Body of pancreas (tissue), 4 donors: Measurements from ENCODE around the gene GTF2A1. TPM values are rescaled to one million over a fixed set of nuclear protein-coding genes. Genes with fewer than 3 reads are reported as not detected.

Source experiments
- ATAC-seq: fragments of 150-250 bp; one replicate; pipeline ENCODE4 v1.9.1; 2016
- DNase-seq, 4 donors: peaks; one replicate each; pipeline ENCODE4 v3.0.0-alpha.2; 2019
- H3K27ac ChIP-seq, 4 donors: fragments of 200-600 bp; sonication (generic); 1 replicate in 3 of 4; 2 replicates in 1 of 4; pipeline versions ENCODE4 v1.5.1 to v1.6.1; 2016 to 2019; ENCODE audit warnings: mild to moderate bottlenecking in 1 of 4, mixed read lengths in 1 of 4, moderate library complexity in 1 of 4
- H3K27me3 ChIP-seq, 2 donors: fragments of 200-600 bp; sonication (generic); one replicate each; pipeline ENCODE4 v1.6.0; 2016; ENCODE audit warnings: mild to moderate bottlenecking in 1 of 2
- H3K36me3 ChIP-seq, 2 donors: fragments of 200-600 bp; sonication (generic); replicated peaks in 1 of 2; 2 replicates each; pipeline ENCODE4 v1.5.1; 2016; ENCODE audit warnings: low read depth in 2 of 2; ENCODE audit not compliant: insufficient read depth in 1 of 2
- H3K4me1 ChIP-seq: fragments of 200-600 bp; sonication (generic); one replicate; pipeline ENCODE4 v1.6.0; 2016
- H3K4me3 ChIP-seq, 2 donors: fragments of 200-600 bp; sonication (generic); 1 replicate in 1 of 2; 2 replicates in 1 of 2; pipeline ENCODE4 v1.5.1; 2016 to 2019
- H3K9me3 ChIP-seq, 3 donors: fragments of 200-600 bp; sonication (generic); 1 replicate in 2 of 3; 2 replicates in 1 of 3; pipeline ENCODE4 v1.5.1; 2016
- CTCF ChIP-seq, 7 experiments: fragments of 450-650 bp in 4 of 7; fragments of 200-600 bp in 3 of 7; sonication (generic) in 3 of 7; IDR thresholded peaks; one replicate each; pipeline ENCODE4 v1.5.1; 2016 to 2019; ENCODE audit warnings: antibody characterized with exemption in 7 of 7
- POLR2A ChIP-seq, 3 donors: fragments of 450-650 bp; IDR thresholded peaks; one replicate each; pipeline ENCODE4 v1.6.1; 2016; ENCODE audit warnings: antibody characterized with exemption in 3 of 3, mild to moderate bottlenecking in 2 of 3
- WGBS, 2 donors: methylation state at CpG; one replicate each; pipeline ENCODE4 v1.1.5; 2017; 5-methylcytosine and 5-hydroxymethylcytosine counted together
- intact Hi-C: fragments of 100-400 bp; cut with DNase I; formaldehyde crosslinking; loops from one replicate; pipeline ENCODE4 v1.15.1; 2023
- total RNA-seq, 2 donors: library from RNA; depleted of rRNA; stranded (reverse); fragments of >200 nt; gene quantifications; one replicate each; pipeline ENCODE4 v1.1.0, GENCODE V29; 2016

The GTF2A1 gene
- total RNA-seq, 2 donors from 2014 or later: 4.0 to 9.3 TPM

GRCh38 chr14:81170829-81171195 is 49.9 kb downstream of the GTF2A1 start:
- intact Hi-C loops: no loop called here
- TF ChIP-seq CTCF (IDR thresholded peaks at IDR 0.05): no peak
- no peak for TF ChIP-seq POLR2A (IDR thresholded peaks at IDR 0.05)
- Histone ChIP-seq H3K4me1 (peaks cover 6% of the 10 kb centered on the region), H3K27me3 (no peaks in the 10 kb centered on the region), H3K27ac (peak overlapping the region; percentile 77 to 95 (median 92)), H3K36me3 (no peaks in the 10 kb centered on the region), H3K4me3 (no peak overlapping the region), H3K9me3 (no peaks in the 10 kb centered on the region)
- DNase-seq (no peak), ATAC-seq (no peak)
- WGBS, 2 donors: 7 to 10% methylated on average over 3 of the region's 3 CpGs

GRCh38 chr14:81170104-81170828 is 50.5 kb downstream of the GTF2A1 start:
- 0 to 1% methylated on average over 5 to 28 of the region's 28 CpGs for WGBS, 2 donors
- H3K36me3 ChIP-seq: no peaks in the 10 kb centered on the region
- TF ChIP-seq CTCF (IDR thresholded peaks at IDR 0.05): peak; percentile 86 to 95 (median 94)
- TF ChIP-seq POLR2A (IDR thresholded peaks at IDR 0.05): peak; percentile 44 to 77 (median 76)
- no peaks in the 10 kb centered on the region for H3K27me3 ChIP-seq
- intact Hi-C loops: no loop called here
- peak overlapping the region; percentile 50 to 54 for H3K4me3 ChIP-seq
- peak overlapping the region; percentile 77 to 95 (median 92) for H3K27ac ChIP-seq
- DNase-seq (peak; percentile 89 to 94 (median 94)), ATAC-seq (peak; percentile 98)
- H3K9me3 ChIP-seq: no peaks in the 10 kb centered on the region
- peaks cover 6% of the 10 kb centered on the region for H3K4me1 ChIP-seq

GRCh38 chr14:81169711-81170103 is 51.1 kb downstream of the GTF2A1 start:
- ATAC-seq: peak; percentile 56

GRCh38 chr14:81169267-81169666 is 51.5 kb downstream of the GTF2A1 start:
- Histone ChIP-seq H3K4me3 (peak overlapping the region in 1 of 2 donors; percentile 50), H3K9me3 (no peaks in the 10 kb centered on the region), H3K27ac (peak overlapping the region; percentile 77 to 95 (median 92)), H3K36me3 (no peaks in the 10 kb centered on the region), H3K4me1 (peaks cover 8% of the 10 kb centered on the region), H3K27me3 (no peaks in the 10 kb centered on the region)
- intact Hi-C loops: loop anchor here (10.0 kb wide), 1 partner anchor 174 kb away; no protein-coding TSS in a partner anchor
- WGBS, 2 donors: 50 to 61% methylated on average over 4 of the region's 4 CpGs
- DNase-seq (no peak), ATAC-seq (no peak)
- no peak for TF ChIP-seq POLR2A (IDR thresholded peaks at IDR 0.05)
- TF ChIP-seq CTCF (IDR thresholded peaks at IDR 0.05): no peak

More at GRCh38 chr14:81169711-81170103, 51.1 kb downstream of the GTF2A1 start:
- Histone ChIP-seq H3K27ac (peak overlapping the region; percentile 77 to 95 (median 92)), H3K27me3 (no peaks in the 10 kb centered on the region), H3K9me3 (no peaks in the 10 kb centered on the region), H3K4me1 (peaks cover 6% of the 10 kb centered on the region), H3K36me3 (no peaks in the 10 kb centered on the region), H3K4me3 (peak overlapping the region; percentile 50 to 54)
- TF ChIP-seq CTCF (IDR thresholded peaks at IDR 0.05) (no peak), POLR2A (IDR thresholded peaks at IDR 0.05) (no peak)
- DNase-seq: peak; percentile 56 to 74 (median 66)
- 2 to 9% methylated on average over 9 to 10 of the region's 10 CpGs for WGBS, 2 donors
- intact Hi-C loops: loop anchor here (10.0 kb wide), 1 partner anchor 175 kb away; no protein-coding TSS in a partner anchor
